Retinal pigment epithelial cell (primary cell): ENCODE results near the gene C3orf22.

ENCODE experiments used
- DNase-seq: peaks from one replicate; pipeline ENCODE4 v3.0.0-alpha.2; 2010; ENCODE audit warnings: low read depth
- H3K4me3 ChIP-seq: 2 replicates; pipeline ENCODE4 v1.5.1; 2011; ENCODE audit warnings: mild to moderate bottlenecking, low read length, control low read depth, moderate library complexity
- TF ChIP-seq, protein P1 (sequence below): conservative IDR thresholded peaks from 2 replicates; pipeline ENCODE4 v1.5.1; 2011; ENCODE audit warnings: low read depth, low read length, control low read depth, inconsistent platforms

Gene C3orf22

GRCh38 chr3:126530171-126531050 is 28.3 kb downstream of the C3orf22 start:
- H3K4me3 ChIP-seq: no peak overlapping the region
- no peak for DNase-seq
- TF ChIP-seq, protein P1, sequence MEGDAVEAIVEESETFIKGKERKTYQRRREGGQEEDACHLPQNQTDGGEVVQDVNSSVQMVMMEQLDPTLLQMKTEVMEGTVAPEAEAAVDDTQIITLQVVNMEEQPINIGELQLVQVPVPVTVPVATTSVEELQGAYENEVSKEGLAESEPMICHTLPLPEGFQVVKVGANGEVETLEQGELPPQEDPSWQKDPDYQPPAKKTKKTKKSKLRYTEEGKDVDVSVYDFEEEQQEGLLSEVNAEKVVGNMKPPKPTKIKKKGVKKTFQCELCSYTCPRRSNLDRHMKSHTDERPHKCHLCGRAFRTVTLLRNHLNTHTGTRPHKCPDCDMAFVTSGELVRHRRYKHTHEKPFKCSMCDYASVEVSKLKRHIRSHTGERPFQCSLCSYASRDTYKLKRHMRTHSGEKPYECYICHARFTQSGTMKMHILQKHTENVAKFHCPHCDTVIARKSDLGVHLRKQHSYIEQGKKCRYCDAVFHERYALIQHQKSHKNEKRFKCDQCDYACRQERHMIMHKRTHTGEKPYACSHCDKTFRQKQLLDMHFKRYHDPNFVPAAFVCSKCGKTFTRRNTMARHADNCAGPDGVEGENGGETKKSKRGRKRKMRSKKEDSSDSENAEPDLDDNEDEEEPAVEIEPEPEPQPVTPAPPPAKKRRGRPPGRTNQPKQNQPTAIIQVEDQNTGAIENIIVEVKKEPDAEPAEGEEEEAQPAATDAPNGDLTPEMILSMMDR: no peak

- DNase-seq: no peak
- no peak overlapping the region for H3K4me3 ChIP-seq
- TF ChIP-seq, protein P1: no peak
These were observed 29.1 kb downstream of the C3orf22 start for GRCh38 chr3:126529585-126530170.

DNA sequence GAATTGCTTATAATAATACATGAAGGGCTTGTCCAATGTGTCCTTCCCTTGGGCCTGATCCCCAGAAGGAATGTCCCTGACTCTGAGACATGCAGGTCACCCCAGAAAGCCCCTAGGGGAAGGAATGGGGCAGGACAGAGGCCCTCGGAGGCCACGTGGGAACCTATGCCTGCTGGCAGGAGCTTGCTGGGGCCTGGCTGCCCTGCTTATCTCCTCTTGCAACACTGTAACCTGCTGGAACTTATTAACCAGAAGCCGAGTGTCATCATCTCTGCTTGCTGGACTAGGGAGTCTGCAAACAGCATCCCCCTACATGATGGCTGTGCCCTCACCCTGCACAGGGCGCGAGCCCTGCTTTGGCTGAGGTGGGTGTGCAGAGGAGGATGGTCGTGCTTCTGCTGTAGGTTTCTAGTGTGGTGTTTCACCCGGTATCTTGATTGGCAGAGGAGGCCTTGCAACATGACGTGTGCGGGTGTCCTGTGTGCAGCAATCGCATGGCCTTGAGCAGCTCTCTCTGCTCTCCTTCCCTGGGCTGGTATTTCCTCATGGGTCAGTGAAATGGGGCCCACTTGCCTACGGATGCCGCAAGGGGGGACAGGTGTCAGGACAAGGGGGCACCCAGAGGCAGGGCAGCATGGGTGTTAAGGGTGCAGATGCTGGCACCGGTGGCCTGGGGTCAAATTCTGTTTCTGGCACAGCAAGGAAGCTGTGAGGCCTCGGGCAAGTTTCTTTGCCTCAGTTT is 29.8 kb downstream of the C3orf22 start:
- TF ChIP-seq, protein P1: no peak
- H3K4me3 ChIP-seq: no peak overlapping the region
- no peak for DNase-seq

- TF ChIP-seq, protein P1: no peak
- DNase-seq: no peak
These were observed 30.3 kb downstream of the C3orf22 start for GRCh38 chr3:126528419-126528799.

DNA sequence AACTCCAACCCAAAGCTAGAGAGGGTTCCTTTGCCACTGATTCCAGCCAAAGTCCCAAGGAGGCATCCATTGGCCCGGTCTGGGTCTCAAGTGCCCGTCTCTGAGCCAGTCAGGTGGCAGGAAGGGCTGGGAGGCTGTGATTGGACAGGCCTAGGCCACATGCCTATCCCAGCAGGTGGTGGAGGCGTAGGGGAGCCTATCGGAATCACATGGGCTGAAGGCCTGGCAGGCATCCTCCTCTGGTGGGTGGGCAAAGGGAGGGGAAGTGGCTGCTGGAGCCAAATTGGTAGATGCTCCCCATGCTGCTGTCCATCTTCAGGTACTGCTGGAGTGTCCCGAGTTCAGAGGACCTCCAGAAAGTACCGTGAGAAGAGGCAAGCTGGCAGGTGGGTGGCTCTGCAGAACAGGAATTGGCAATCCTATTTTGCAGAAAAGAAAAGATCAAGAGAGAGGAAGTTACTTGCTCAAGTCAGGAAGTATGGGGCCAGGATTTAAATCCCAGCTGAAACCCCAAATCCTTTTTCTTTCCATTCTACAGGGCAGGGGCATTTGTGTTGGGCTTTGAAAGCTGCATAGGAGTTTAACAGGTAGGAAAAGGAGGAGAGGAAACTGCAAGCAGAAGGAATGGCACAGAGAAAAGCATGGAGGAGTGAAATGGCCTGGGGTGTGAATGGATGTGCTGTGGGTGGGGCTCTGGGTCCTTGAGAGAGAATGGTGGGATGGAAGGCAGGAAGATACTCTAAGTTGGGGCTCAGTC is 31.1 kb downstream of the C3orf22 start:
- no peak for DNase-seq
- TF ChIP-seq, protein P1: no peak
- no peak overlapping the region for H3K4me3 ChIP-seq

More at GRCh38 chr3:126528419-126528799, 30.3 kb downstream of the C3orf22 start:
- H3K4me3 ChIP-seq: no peak overlapping the region

DNA sequence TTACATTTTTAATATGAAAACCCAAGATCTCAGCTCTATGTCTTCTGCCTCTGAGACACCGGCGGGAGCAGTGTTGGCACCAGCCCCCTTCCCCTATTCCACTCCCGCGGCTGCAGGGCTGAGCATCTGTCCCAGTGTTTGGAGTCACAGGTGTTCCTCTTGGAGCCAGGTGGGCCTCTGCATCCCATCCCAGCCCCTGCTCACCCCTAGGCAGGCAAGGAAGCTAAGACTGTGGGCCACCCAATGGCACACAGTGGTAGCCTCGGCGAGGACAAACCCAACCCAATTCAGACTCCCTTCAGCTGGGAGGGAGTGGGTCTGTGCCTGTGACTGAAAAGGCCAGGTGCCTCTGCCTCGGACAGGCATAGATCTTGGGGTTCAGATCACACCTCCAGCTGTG is 31.7 kb downstream of the C3orf22 start:
- no peak for DNase-seq
- TF ChIP-seq, protein P1: no peak
- no peak overlapping the region for H3K4me3 ChIP-seq
